ENCODE measurements around the gene GPR162. TPM values are rescaled to one million over a fixed set of nuclear protein-coding genes. Genes with fewer than 3 reads are reported as not detected.
"Not testable (repeated sequence)": the region's sequence is repeated elsewhere in the genome, so short reads cannot be mapped to it uniquely, and the experiment has no call there.

The GPR162 gene
- total RNA-seq, 2 experiments from 2014 or later, result 0.11 to 0.26 TPM

- H3K4me3 Mint-ChIP-seq, result peak within 1 kb of the TSS; percentile 93
- intact Hi-C loops (cut with DNase I, micrococcal nuclease), result loop anchor here (1.0 to 5.0 kb wide), 14 partner anchors 18 to 235 kb away; partner anchors contain the start of genes ENO2 (in 2 of the 2), C1RL (in 1 of the 2), CDCA3 (in 1 of the 2) and EMG1 (in 1 of the 2)
- peaks cover 50% of the 10 kb centered on the region for H3K4me1 Mint-ChIP-seq
- peak; percentile 100 for DNase-seq
- no peaks in the 10 kb centered on the region for H3K27me3 Mint-ChIP-seq
- peak; percentile 74 for ATAC-seq
- no peaks in the 10 kb centered on the region for H3K9me3 Mint-ChIP-seq (ENCODE audit: low read depth)
- peak within 1 kb of the TSS; percentile 86 for H3K27ac Mint-ChIP-seq
- peaks cover 62% of the 10 kb centered on the region for H3K36me3 Mint-ChIP-seq (ENCODE audit: low read depth)
- ChIA-PET POLR2A (interaction anchor here (0.5 to 2.9 kb wide), 14 partner anchors 8 to 380 kb away, joined by 3 to 31 read pairs (median 5); partner anchors contain the start of genes C12orf57, C1RL, CDCA3 and LRRC23), CTCF (interaction anchor here (0.6 to 3.2 kb wide), 37 partner anchors 9 to 432 kb away, joined by 3 to 51 read pairs (median 4); partner anchors contain the start of genes C12orf57, CDCA3, COPS7A and GNB3)
Observed at GRCh38 chr12:6873094-6874014, 51.7 kb downstream of the GPR162 start, which contains the start of gene SPSB2. TSS of gene SPSB2 (minus strand) at chr12:6873303. CDS start at chr12:6872901, 402 bp downstream.

DNA sequence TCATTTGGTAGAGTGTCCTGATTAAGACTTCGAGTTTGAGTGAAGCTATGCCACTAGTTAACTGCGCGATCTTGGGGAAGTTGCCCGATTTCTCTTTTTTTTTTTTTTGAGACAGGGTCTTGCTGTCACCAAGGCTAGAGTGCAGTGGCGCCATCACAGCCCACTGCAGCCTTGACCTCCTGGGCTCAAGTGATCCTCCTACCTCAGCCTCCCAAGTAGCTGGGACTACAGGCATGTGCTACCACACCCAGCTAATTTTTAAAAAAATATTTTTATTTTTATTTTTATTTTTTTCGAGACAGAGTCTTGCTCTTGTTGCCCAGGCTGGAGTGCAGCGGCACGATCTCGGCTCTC lies 52.4 kb downstream of the GPR162 start:
- POLR2A ChIA-PET; H3K27me3 Mint-ChIP-seq; ATAC-seq; H3K9me3 Mint-ChIP-seq (ENCODE audit: low read depth); DNase-seq: not testable (repeated sequence)
- Mint-ChIP-seq H3K4me1 (peaks cover 44% of the 10 kb centered on the region), H3K4me3 (peak overlapping the region; percentile 93), H3K27ac (peak overlapping the region; percentile 86), H3K36me3 (ENCODE audit: low read depth) (peaks cover 55% of the 10 kb centered on the region)
- intact Hi-C loops (cut with DNase I, micrococcal nuclease), result loop anchor here in 1 of 2 experiments (5.0 kb wide), 2 partner anchors 63 to 88 kb away; no protein-coding TSS in a partner anchor
- CTCF ChIA-PET, result interaction anchor here (0.8 to 2.9 kb wide), 5 partner anchors 8 to 163 kb away, joined by 3 to 38 read pairs (median 6); no protein-coding TSS in a partner anchor

Other genes with a start within 250 kb of the GPR162 start
- 100 to 1,000 TPM; 279 to 322 TPM for gene CHD4, start 214.4 kb upstream of the GPR162 start, total RNA-seq
- 1 to 10 TPM; 3.5 TPM for gene LPAR5, start 185.9 kb upstream of the GPR162 start, total RNA-seq
- 1 to 10 TPM; 1.7 to 3.3 TPM for gene ACRBP, start 174.4 kb upstream of the GPR162 start, total RNA-seq
- 10 to 100 TPM; 14.9 to 17.6 TPM for gene ING4, start 158.7 kb upstream of the GPR162 start, total RNA-seq
- gene ZNF384, start 132.4 kb upstream of the GPR162 start, total RNA-seq, result 10 to 100 TPM; 61.4 to 79.0 TPM
- under 1 TPM; 0.32 to 0.93 TPM for gene PIANP, start 121.0 kb upstream of the GPR162 start, total RNA-seq
- gene COPS7A, start 97.8 kb upstream of the GPR162 start, total RNA-seq, result 10 to 100 TPM; 38.3 to 41.6 TPM
- 100 to 1,000 TPM; 142 to 144 TPM for gene MLF2, start 68.7 kb upstream of the GPR162 start, total RNA-seq
- gene PTMS, start 55.5 kb upstream of the GPR162 start, total RNA-seq, result 100 to 1,000 TPM in 1 of 2 experiments, 10 to 100 TPM in 1; 62.2 to 105 TPM
- 10 to 100 TPM; 88.2 to 93.9 TPM for gene LAG3, start 49.3 kb upstream of the GPR162 start, total RNA-seq
- gene CD4, start 32.3 kb upstream of the GPR162 start, total RNA-seq, result 100 to 1,000 TPM; 206 to 211 TPM
- 1 to 10 TPM in 1 of 2 experiments, under 1 TPM in 1; 0.86 to 1.3 TPM for gene P3H3, start 6.6 kb downstream of the GPR162 start, total RNA-seq
- under 1 TPM; 0.66 to 0.76 TPM for gene GNB3, start 19.1 kb downstream of the GPR162 start, total RNA-seq
- 10 to 100 TPM; 87.8 to 99.7 TPM for gene CDCA3, start 29.5 kb downstream of the GPR162 start, total RNA-seq
- gene USP5, start 30.3 kb downstream of the GPR162 start, total RNA-seq, result 100 to 1,000 TPM; 128 to 132 TPM
- gene TPI1, start 45.7 kb downstream of the GPR162 start, total RNA-seq, result 1,000 to 10,000 TPM; 1,824 to 2,753 TPM
- gene SPSB2, start 51.5 kb downstream of the GPR162 start, total RNA-seq, result 1 to 10 TPM; 1.7 to 2.2 TPM
- gene LRRC23, start 83.0 kb downstream of the GPR162 start, total RNA-seq, result 1 to 10 TPM; 6.4 to 7.0 TPM
- gene ENO2, start 92.8 kb downstream of the GPR162 start, total RNA-seq, result 100 to 1,000 TPM; 301 to 317 TPM
- gene ATN1, start 106.1 kb downstream of the GPR162 start, total RNA-seq, result 10 to 100 TPM; 32.2 to 32.4 TPM
- gene RNU7-1, start 122.0 kb downstream of the GPR162 start, total RNA-seq, result not detected
- gene C12orf57, start 122.2 kb downstream of the GPR162 start, total RNA-seq, result 100 to 1,000 TPM; 189 to 208 TPM
- 100 to 1,000 TPM; 335 to 483 TPM for gene PTPN6, start 129.5 kb downstream of the GPR162 start, total RNA-seq
- 100 to 1,000 TPM; 398 to 502 TPM for gene PHB2, start 148.8 kb downstream of the GPR162 start, total RNA-seq
- 100 to 1,000 TPM in 1 of 2 experiments, 10 to 100 TPM in 1; 85.0 to 106 TPM for gene EMG1, start 149.1 kb downstream of the GPR162 start, total RNA-seq
- gene LPCAT3, start 196.7 kb downstream of the GPR162 start, total RNA-seq, result 10 to 100 TPM; 20.8 to 28.0 TPM
- gene C1S, start 238.9 kb downstream of the GPR162 start, total RNA-seq, result 1 to 10 TPM; 2.4 to 2.8 TPM